Neural progenitor cell (in vitro differentiated cells): ENCODE results near the gene MZF1. TPM values are rescaled to one million over a fixed set of nuclear protein-coding genes. Genes with fewer than 3 reads are reported as not detected.

ENCODE experiments used
- DNase-seq: peaks from one replicate; pipeline ENCODE4 v3.0.0-alpha.2; 2016; ENCODE audit warnings: low spot score
- H2AFZ ChIP-seq: fragments of 200-600 bp; sonication (generic); replicated peaks from 2 replicates; pipeline ENCODE4 v1.6.1; 2016; ENCODE audit warnings: antibody characterized with exemption
- H3F3A ChIP-seq: fragments of 200-600 bp; sonication (generic); 2 replicates; pipeline ENCODE4 v1.6.1; 2016; ENCODE audit warnings: antibody characterized with exemption, low read depth
- H3K27ac ChIP-seq: fragments of 200-600 bp; sonication (generic); 2 replicates; pipeline ENCODE4 v1.5.1; 2016; ENCODE audit warnings: mild to moderate bottlenecking
- H3K27me3 ChIP-seq: fragments of 200-600 bp; sonication (generic); 2 replicates; pipeline ENCODE4 v1.6.1; 2016; ENCODE audit warnings: mild to moderate bottlenecking, moderate library complexity
- H3K36me3 ChIP-seq: fragments of 200-600 bp; sonication (generic); 2 replicates; pipeline ENCODE4 v1.5.1; 2016
- H3K4me1 ChIP-seq: fragments of 200-600 bp; sonication (generic); 2 replicates; pipeline ENCODE4 v1.6.1; 2016; ENCODE audit warnings: mixed run types
- H3K4me2 ChIP-seq: fragments of 200-600 bp; sonication (generic); 2 replicates; pipeline ENCODE4 v1.6.1; 2016
- H3K4me3 ChIP-seq: fragments of 200-600 bp; sonication (generic); 2 replicates; pipeline ENCODE4 v1.5.1; 2016
- H3K79me2 ChIP-seq: fragments of 200-600 bp; sonication (generic); 2 replicates; pipeline ENCODE4 v1.6.1; 2016; ENCODE audit warnings: low read depth
- H3K9ac ChIP-seq: fragments of 200-600 bp; sonication (generic); 2 replicates; pipeline ENCODE4 v1.6.1; 2016
- H3K9me3 ChIP-seq: fragments of 200-600 bp; sonication (generic); 2 replicates; pipeline ENCODE4 v1.5.1; 2016; ENCODE audit warnings: low read depth
- H4K20me1 ChIP-seq: fragments of 200-600 bp; sonication (generic); 2 replicates; pipeline ENCODE4 v1.6.1; 2016; ENCODE audit warnings: low read depth
- H3K27ac Mint-ChIP-seq: 3 replicates; pipeline ENCODE4 v1.8.0; 2021; ENCODE audit warnings: mixed read lengths
- H3K27me3 Mint-ChIP-seq: 2 replicates; pipeline ENCODE4 v1.8.0; 2022; ENCODE audit warnings: low read depth, mild to moderate bottlenecking, inconsistent platforms, moderate library complexity, mixed read lengths; ENCODE audit not compliant: insufficient read depth
- H3K36me3 Mint-ChIP-seq: 3 replicates; pipeline ENCODE4 v1.8.0; 2021; ENCODE audit warnings: mixed read lengths
- H3K4me1 Mint-ChIP-seq: 3 replicates; pipeline ENCODE4 v1.8.0; 2021; ENCODE audit warnings: mixed read lengths
- H3K4me3 Mint-ChIP-seq: 3 replicates; pipeline ENCODE4 v1.8.0; 2021; ENCODE audit warnings: mild to moderate bottlenecking, moderate library complexity, mixed read lengths
- H3K9me3 Mint-ChIP-seq: 3 replicates; pipeline ENCODE4 v1.8.0; 2020; ENCODE audit warnings: mixed read lengths
- EZH2 ChIP-seq: fragments of 200-600 bp; sonication (generic); IDR thresholded peaks from 2 replicates; pipeline ENCODE4 v1.6.1; 2017; ENCODE audit warnings: antibody characterized with exemption, mild to moderate bottlenecking, moderate library complexity
- EZH2phosphoT487 ChIP-seq: fragments of 200-600 bp; sonication (generic); IDR thresholded peaks from 2 replicates; pipeline ENCODE4 v1.6.1; 2017; ENCODE audit warnings: antibody characterized with exemption
- total RNA-seq: library from RNA; depleted of rRNA; stranded (reverse); fragments of >200 nt; gene quantifications from 2 replicates; pipeline ENCODE4 v1.2.3, GENCODE V29; 2015; ENCODE audit warnings: low replicate concordance
- TF ChIP-seq, protein P1 (sequence below): fragments of 200-600 bp; sonication (generic); IDR thresholded peaks from 2 replicates; pipeline ENCODE4 v1.5.1; 2017; ENCODE audit warnings: antibody characterized with exemption, mild to moderate bottlenecking

The MZF1 gene
- total RNA-seq, 1 donor from 2014 or later: 8.4 TPM

DNA sequence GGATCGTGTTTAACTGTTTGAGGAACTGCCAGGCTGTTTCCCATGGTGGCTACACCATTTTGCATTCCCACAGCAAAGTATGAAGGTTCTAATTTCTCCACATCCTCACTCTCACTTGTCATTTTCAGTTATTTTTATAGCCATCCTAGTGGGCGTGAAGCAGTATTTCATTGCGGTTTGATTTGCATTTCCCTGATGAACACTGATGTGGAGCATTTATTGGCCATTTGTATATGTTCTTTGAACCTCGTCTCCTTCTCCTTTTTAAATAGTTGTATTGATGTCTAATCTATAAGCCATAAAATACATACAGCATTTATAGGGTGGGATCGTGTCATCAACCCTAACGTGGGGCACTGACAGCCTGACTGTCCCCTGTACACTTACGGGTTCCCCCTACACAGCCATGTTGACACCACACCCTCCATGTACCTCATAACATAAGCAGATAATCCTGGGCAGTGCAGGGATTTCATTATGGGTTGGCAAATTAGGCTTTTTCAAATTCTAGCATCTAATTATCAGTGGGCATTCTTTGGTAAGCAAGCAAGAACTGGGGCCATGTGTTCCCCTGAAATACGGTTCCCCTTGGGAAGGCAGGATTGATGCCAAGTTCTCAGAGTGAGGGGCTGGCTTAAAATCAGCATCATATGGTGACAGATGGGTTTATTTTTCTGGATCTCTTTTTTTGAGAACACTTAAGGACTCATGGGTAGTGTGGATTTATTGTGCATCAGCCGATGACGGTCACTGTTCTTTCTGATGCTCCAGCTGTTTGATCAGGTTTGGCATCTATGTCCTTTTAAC lies 41.9 kb downstream of the MZF1 start:
- Histone ChIP-seq H2AFZ (no peak overlapping the region), H3F3A (no peaks in the 10 kb centered on the region), H3K4me1 (no peaks in the 10 kb centered on the region), H3K4me3 (no peak overlapping the region), H3K27me3 (peaks cover 12% of the 10 kb centered on the region), H3K4me2 (no peak overlapping the region), H3K79me2 (no peaks in the 10 kb centered on the region), H3K36me3 (no peaks in the 10 kb centered on the region), H3K9me3 (no peaks in the 10 kb centered on the region), H4K20me1 (no peaks in the 10 kb centered on the region), H3K27ac (no peak overlapping the region), H3K9ac (no peak overlapping the region)
- H3K36me3 Mint-ChIP-seq: no peaks in the 10 kb centered on the region
- TF ChIP-seq, protein P1, sequence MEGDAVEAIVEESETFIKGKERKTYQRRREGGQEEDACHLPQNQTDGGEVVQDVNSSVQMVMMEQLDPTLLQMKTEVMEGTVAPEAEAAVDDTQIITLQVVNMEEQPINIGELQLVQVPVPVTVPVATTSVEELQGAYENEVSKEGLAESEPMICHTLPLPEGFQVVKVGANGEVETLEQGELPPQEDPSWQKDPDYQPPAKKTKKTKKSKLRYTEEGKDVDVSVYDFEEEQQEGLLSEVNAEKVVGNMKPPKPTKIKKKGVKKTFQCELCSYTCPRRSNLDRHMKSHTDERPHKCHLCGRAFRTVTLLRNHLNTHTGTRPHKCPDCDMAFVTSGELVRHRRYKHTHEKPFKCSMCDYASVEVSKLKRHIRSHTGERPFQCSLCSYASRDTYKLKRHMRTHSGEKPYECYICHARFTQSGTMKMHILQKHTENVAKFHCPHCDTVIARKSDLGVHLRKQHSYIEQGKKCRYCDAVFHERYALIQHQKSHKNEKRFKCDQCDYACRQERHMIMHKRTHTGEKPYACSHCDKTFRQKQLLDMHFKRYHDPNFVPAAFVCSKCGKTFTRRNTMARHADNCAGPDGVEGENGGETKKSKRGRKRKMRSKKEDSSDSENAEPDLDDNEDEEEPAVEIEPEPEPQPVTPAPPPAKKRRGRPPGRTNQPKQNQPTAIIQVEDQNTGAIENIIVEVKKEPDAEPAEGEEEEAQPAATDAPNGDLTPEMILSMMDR: no peak
- TF ChIP-seq EZH2phosphoT487: no peak
- H3K4me1 Mint-ChIP-seq: no peaks in the 10 kb centered on the region
- peaks cover 11% of the 10 kb centered on the region for H3K27me3 Mint-ChIP-seq
- DNase-seq: no peak
- H3K9me3 Mint-ChIP-seq: no peaks in the 10 kb centered on the region
- no peak overlapping the region for H3K4me3 Mint-ChIP-seq
- no peak overlapping the region for H3K27ac Mint-ChIP-seq

DNA sequence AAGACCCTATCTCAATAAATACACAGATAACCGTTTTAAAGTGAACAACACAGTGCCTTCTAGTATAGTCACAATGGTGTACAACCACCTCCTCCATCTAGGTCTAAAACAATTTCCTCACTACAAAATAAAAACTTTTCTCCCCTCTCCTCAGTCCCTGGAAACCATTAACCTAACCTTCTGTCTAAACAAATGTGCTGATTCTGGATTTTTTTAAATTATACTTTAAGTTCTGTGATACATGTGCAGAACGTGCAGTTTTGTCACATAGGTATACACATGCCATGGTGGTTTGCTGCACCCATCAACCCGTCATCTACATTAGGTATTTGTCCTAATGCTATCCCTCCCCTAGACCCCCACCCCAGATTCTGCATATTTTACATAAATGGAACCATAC lies 43.7 kb downstream of the MZF1 start:
- no peaks in the 10 kb centered on the region for H3K79me2 ChIP-seq
- H3K36me3 Mint-ChIP-seq: no peaks in the 10 kb centered on the region
- no peak overlapping the region for H2AFZ ChIP-seq
- no peaks in the 10 kb centered on the region for H3K9me3 Mint-ChIP-seq
- TF ChIP-seq EZH2: no peak
- no peak for TF ChIP-seq EZH2phosphoT487
- TF ChIP-seq, protein P1: no peak
- no peaks in the 10 kb centered on the region for H4K20me1 ChIP-seq
- H3K9me3 ChIP-seq: no peaks in the 10 kb centered on the region
- DNase-seq: no peak
- H3K27ac ChIP-seq: no peak overlapping the region
- no peaks in the 10 kb centered on the region for H3K36me3 ChIP-seq
- H3K4me2 ChIP-seq: no peak overlapping the region
- no peak overlapping the region for H3K27ac Mint-ChIP-seq
- H3K27me3 Mint-ChIP-seq: peaks cover 12% of the 10 kb centered on the region
- H3K27me3 ChIP-seq: peaks cover 12% of the 10 kb centered on the region
- H3K4me1 ChIP-seq: no peaks in the 10 kb centered on the region
- no peak overlapping the region for H3K4me3 ChIP-seq
- H3K9ac ChIP-seq: no peak overlapping the region
- no peaks in the 10 kb centered on the region for H3K4me1 Mint-ChIP-seq
- no peaks in the 10 kb centered on the region for H3F3A ChIP-seq
- no peak overlapping the region for H3K4me3 Mint-ChIP-seq

DNA sequence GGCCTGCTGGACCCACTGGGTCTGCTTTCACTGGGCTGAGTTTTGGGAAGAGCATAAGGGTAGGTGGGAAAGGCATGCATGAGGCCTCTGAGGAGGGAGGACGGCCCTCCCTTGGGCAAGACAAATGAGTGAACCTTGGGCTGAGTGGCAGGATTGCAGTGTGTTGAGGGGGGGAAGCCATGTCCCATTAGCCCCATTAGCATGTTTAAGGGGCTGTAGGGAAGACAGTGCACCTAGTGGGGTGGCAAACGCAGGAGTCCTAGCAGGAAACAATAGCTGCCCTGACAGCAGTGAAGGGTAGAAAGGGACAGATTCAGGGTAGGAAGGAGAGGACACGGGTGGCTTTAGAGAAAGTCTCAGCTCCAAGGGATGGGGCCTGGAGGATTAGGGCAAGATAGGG lies 50.4 kb downstream of the MZF1 start:
- Mint-ChIP-seq H3K4me3 (peak overlapping the region; percentile 69), H3K36me3 (no peaks in the 10 kb centered on the region), H3K27me3 (peaks cover 15% of the 10 kb centered on the region), H3K27ac (peak overlapping the region; percentile 83), H3K4me1 (peaks cover 23% of the 10 kb centered on the region), H3K9me3 (no peaks in the 10 kb centered on the region)
- H3K9ac ChIP-seq: no peak overlapping the region
- H3K79me2 ChIP-seq: peaks cover 17% of the 10 kb centered on the region
- peaks cover 11% of the 10 kb centered on the region for H3K4me1 ChIP-seq
- no peak overlapping the region for H2AFZ ChIP-seq
- no peaks in the 10 kb centered on the region for H3K36me3 ChIP-seq
- H3K4me3 ChIP-seq: no peak overlapping the region
- no peaks in the 10 kb centered on the region for H3K9me3 ChIP-seq
- H3F3A ChIP-seq: peaks cover 43% of the 10 kb centered on the region
- no peak overlapping the region for H3K27ac ChIP-seq
- no peaks in the 10 kb centered on the region for H4K20me1 ChIP-seq
- no peaks in the 10 kb centered on the region for H3K27me3 ChIP-seq
- TF ChIP-seq EZH2phosphoT487 (no peak), EZH2 (no peak)
- TF ChIP-seq, protein P1: no peak
- no peak for DNase-seq
- H3K4me2 ChIP-seq: no peak overlapping the region
